Heart left ventricle (tissue), 16 donors: ENCODE measurements around the gene C11orf68. TPM values are rescaled to one million over a fixed set of nuclear protein-coding genes. Genes with fewer than 3 reads are reported as not detected.
"Not testable (repeated sequence)": the region's sequence is repeated elsewhere in the genome, so short reads cannot be mapped to it uniquely, and the experiment has no call there.

ENCODE experiments used
- ATAC-seq, 4 donors: fragments of 200-7000 bp; cut with Tn5 transposase; one replicate each; pipeline ENCODE4 v1.9.1; 2020 to 2022; ENCODE audit warnings: moderate library complexity in 4 of 4, mild to moderate bottlenecking in 3 of 4, moderate number of reproducible peaks in 1 of 4
- DNase-seq, 5 donors: peaks; one replicate each; pipeline ENCODE4 v3.0.0-alpha.2; 2020
- H3K27ac ChIP-seq, 12 donors: fragments of 200-600 bp; sonication (generic) in 4 of 12; one replicate each; pipeline versions ENCODE4 v1.5.0 to v1.8.0; 2016 to 2022; ENCODE audit warnings: mild to moderate bottlenecking in 2 of 12
- H3K27me3 ChIP-seq, 9 donors: fragments of 200-600 bp; sonication (generic) in 2 of 9; one replicate each; pipeline versions ENCODE4 v1.5.1 to v1.8.0; 2016 to 2022; ENCODE audit warnings: mild to moderate bottlenecking in 3 of 9
- H3K36me3 ChIP-seq, 9 donors: fragments of 200-600 bp; sonication (generic) in 2 of 9; one replicate each; pipeline versions ENCODE4 v1.5.0 to v1.8.0; 2018 to 2022; ENCODE audit warnings: mild to moderate bottlenecking in 2 of 9
- H3K4me1 ChIP-seq, 12 donors: fragments of 200-600 bp; sonication (generic) in 4 of 12; one replicate each; pipeline versions ENCODE4 v1.5.0 to v1.8.0; 2016 to 2022; ENCODE audit warnings: mild to moderate bottlenecking in 3 of 12
- H3K4me3 ChIP-seq, 12 donors: fragments of 200-600 bp; sonication (generic) in 4 of 12; one replicate each; pipeline versions ENCODE4 v1.5.0 to v1.8.0; 2017 to 2022; ENCODE audit warnings: mild to moderate bottlenecking in 9 of 12, moderate library complexity in 4 of 12
- H3K9me3 ChIP-seq, 12 donors: fragments of 200-600 bp; sonication (generic) in 4 of 12; one replicate each; pipeline versions ENCODE4 v1.5.0 to v1.8.0; 2016 to 2022; ENCODE audit warnings: mild to moderate bottlenecking in 1 of 12
- POLR2A ChIP-seq, 2 donors: fragments of 450-650 bp; IDR thresholded peaks; one replicate each; pipeline ENCODE4 v1.6.1; 2017; ENCODE audit warnings: antibody characterized with exemption in 2 of 2, mild to moderate bottlenecking in 2 of 2, moderate library complexity in 2 of 2
- WGBS, 4 donors: extraction: QIAGEN DNeasy Blood & Tissue Kit in 2 of 4; methylation state at CpG; one replicate each; pipeline versions ENCODE4 v1.1.5 to v1.1.7; 2013 to 2018; 5-methylcytosine and 5-hydroxymethylcytosine counted together
- intact Hi-C, 10 donors: fragments of 100-400 bp; cut with DNase I; formaldehyde crosslinking; loops; one replicate each; pipeline versions ENCODE4 v1.11.1 to v1.14.2; 2022
- polyA plus RNA-seq, 2 donors: library from polyadenylated mRNA; stranded (reverse); fragments of 200-250 nt; gene quantifications; one replicate each; pipeline ENCODE4 v1.2.3, GENCODE V29; 2013
- total RNA-seq, 9 donors: library from RNA; depleted of rRNA in 2 of 9; stranded (reverse); fragments of >200 nt in 2 of 9; fragmentation: NEBNext Ultra II Directional in 3 of 9; extraction: Animal tissue kit (Norgen Biotek cat#: 25700) in 3 of 9; gene quantifications; one replicate each; pipeline versions ENCODE4 v1.1.0 to v1.2.4, GENCODE V29; 2016 to 2023
- TF ChIP-seq, protein P1 (sequence below), 12 donors: fragments of 200-600 bp; sonication (generic) in 4 of 12; IDR thresholded peaks; one replicate each; pipeline versions ENCODE4 v1.5.0 to v1.8.0; 2018 to 2022; ENCODE audit warnings: antibody characterized with exemption in 12 of 12, mild to moderate bottlenecking in 5 of 12
- donor health status: ischemic (EF 13 %, LVEDD 7.1; RV severe dilation, severe dysfunction).
- donor health status: healthy with polysubstance abuse.
- donor health status: DM: no; HTN: yes; CAD: no.
- donor health status: DM: no; HTN: no; CAD: no.
- donor health status: ischemic (EF 25% LVEDD 6.9; RV normal size, moderate dysfunction).
- donor health status: ischemic (EF 25% LVEDD 5.7; RV mildly dilated, moderate dysfunction).
- donor health status: healthy.
- donor health status: DM: yes; HTN: yes; CAD: no.
- donor health status: ischemic (EF 35%, LVEDD 5.7; RV mildly dilated, moderate dysfunction).
- donor health status: nonischemic (EF 11% LVEDD 7.7; RV severe dilation, severe dysfunction).
- donor health status: DM: yes; HTN: yes; CAD: no.
- donor health status: PGD.
- donor health status: ischemic (EF 29% LVEDD 5.4; RV normal size, mild dysfunction).
- donor health status: nonischemic (EF 23%, LVEDD 6.1; RV moderate dilation, normal function).

Gene C11orf68
- total and polyA plus RNA-seq, 11 donors = 17.0 to 49.0 (median 39.5) TPM

DNA sequence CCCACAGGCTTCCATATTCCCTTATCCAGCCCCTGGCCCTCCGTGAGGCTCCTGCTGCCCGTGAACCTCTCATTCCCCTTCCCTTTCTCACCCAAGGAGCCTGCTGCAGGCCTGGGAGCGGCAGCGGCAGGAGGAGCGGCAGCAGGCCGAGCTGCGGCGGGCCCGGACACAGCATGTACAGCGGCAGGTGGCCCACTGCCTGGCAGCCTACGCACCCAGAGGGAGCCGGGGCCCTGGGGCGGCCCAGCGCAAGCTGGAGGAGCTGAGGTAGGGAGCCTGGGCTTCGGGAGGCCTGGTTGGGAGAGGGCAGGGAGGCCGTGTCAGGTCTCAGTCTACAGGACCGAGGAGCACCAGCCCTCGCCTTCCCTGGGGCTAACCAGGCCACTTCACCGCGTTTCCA, 34.6 kb upstream of the C11orf68 start:
- WGBS, 4 donors = 79 to 89% (median 84%) methylated on average over 18 to 20 of the region's 20 CpGs

GRCh38 chr11:65952052-65952521, 33.2 kb upstream of the C11orf68 start:
- no peaks in the 10 kb centered on the region for H3K36me3 ChIP-seq
- TF ChIP-seq, protein P1, sequence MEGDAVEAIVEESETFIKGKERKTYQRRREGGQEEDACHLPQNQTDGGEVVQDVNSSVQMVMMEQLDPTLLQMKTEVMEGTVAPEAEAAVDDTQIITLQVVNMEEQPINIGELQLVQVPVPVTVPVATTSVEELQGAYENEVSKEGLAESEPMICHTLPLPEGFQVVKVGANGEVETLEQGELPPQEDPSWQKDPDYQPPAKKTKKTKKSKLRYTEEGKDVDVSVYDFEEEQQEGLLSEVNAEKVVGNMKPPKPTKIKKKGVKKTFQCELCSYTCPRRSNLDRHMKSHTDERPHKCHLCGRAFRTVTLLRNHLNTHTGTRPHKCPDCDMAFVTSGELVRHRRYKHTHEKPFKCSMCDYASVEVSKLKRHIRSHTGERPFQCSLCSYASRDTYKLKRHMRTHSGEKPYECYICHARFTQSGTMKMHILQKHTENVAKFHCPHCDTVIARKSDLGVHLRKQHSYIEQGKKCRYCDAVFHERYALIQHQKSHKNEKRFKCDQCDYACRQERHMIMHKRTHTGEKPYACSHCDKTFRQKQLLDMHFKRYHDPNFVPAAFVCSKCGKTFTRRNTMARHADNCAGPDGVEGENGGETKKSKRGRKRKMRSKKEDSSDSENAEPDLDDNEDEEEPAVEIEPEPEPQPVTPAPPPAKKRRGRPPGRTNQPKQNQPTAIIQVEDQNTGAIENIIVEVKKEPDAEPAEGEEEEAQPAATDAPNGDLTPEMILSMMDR (IDR thresholded peaks at IDR 0.05) = no peak
- no peak overlapping the region for H3K4me3 ChIP-seq
- H3K27ac ChIP-seq = no peak overlapping the region
- ATAC-seq (no peak), DNase-seq (no peak)
- H3K27me3 ChIP-seq = peaks cover 0 to 11% (median 0%) of the 10 kb centered on the region in 9 donors
- H3K9me3 ChIP-seq = no peaks in the 10 kb centered on the region
- 67 to 79% (median 74%) methylated on average over 6 of the region's 6 CpGs for WGBS, 4 donors
- H3K4me1 ChIP-seq = no peaks in the 10 kb centered on the region
- intact Hi-C loops = no loop called here

More for the DNA sequence above, 34.6 kb upstream of the C11orf68 start:
- Histone ChIP-seq H3K27ac (no peak overlapping the region), H3K9me3 (no peaks in the 10 kb centered on the region), H3K4me1 (no peaks in the 10 kb centered on the region), H3K4me3 (no peak overlapping the region), H3K36me3 (no peaks in the 10 kb centered on the region), H3K27me3 (peaks cover 0 to 11% (median 0%) of the 10 kb centered on the region in 9 donors)
- DNase-seq (no peak), ATAC-seq (peak in 1 of 4 donors; percentile 15)
- TF ChIP-seq POLR2A (IDR thresholded peaks at IDR 0.05) = no peak
- TF ChIP-seq, protein P1 (IDR thresholded peaks at IDR 0.05) = no peak
- intact Hi-C loops = no loop called here

DNA sequence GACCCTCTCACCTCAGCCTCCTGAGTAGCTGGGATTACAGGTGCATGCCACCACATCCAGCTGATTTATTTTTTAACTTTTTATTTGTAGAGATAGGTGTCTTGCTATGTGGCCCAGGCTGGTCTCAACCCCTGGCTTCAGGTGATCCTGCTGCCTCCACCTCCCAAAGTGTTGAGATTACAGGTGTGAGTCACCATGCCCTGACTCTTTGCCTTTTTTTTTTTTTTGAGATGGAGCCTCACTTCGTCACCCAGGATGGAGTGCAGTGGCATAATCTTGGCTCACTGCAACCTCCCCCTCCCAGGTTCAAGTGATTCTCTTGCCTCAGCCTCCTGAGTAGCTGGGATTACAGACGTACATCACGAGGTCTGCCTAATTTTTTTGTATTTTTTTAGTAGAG, 32.8 kb upstream of the C11orf68 start:
- H3K27ac ChIP-seq, ATAC-seq, H3K36me3 ChIP-seq, DNase-seq, intact Hi-C loops, H3K9me3 ChIP-seq, H3K4me1 ChIP-seq, H3K4me3 ChIP-seq: not testable (repeated sequence)
- 54 to 62% (median 57%) methylated on average over 3 of the region's 3 CpGs for WGBS, 4 donors
- H3K27me3 ChIP-seq = peaks cover 0 to 11% (median 0%) of the 10 kb centered on the region in 9 donors

DNA sequence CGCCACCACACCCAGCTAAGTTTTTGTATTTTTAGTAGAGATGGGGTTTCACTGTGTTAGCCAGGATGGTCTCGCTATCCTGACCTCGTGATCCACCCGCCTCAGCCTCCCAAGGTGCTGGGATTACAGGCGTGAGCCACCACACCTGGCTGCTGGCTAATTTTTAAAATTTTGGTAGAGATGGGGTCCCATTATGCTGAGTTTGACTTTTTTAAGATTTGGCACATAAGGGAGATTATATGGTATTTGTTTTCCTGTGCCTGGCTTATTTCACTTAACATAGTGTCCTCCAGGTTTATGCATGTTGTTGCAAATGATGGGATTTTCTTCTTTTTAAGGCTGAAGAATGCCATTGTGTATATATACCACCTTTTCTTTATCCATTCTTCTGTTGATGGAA, 31.8 kb upstream of the C11orf68 start:
- H3K9me3 ChIP-seq, H3K27ac ChIP-seq, H3K36me3 ChIP-seq, H3K4me1 ChIP-seq, ATAC-seq, H3K4me3 ChIP-seq, DNase-seq, intact Hi-C loops: not testable (repeated sequence)
- H3K27me3 ChIP-seq = peaks cover 0 to 12% (median 0%) of the 10 kb centered on the region in 9 donors
- 91 to 95% (median 94%) methylated on average over 5 of the region's 5 CpGs for WGBS, 4 donors

DNA sequence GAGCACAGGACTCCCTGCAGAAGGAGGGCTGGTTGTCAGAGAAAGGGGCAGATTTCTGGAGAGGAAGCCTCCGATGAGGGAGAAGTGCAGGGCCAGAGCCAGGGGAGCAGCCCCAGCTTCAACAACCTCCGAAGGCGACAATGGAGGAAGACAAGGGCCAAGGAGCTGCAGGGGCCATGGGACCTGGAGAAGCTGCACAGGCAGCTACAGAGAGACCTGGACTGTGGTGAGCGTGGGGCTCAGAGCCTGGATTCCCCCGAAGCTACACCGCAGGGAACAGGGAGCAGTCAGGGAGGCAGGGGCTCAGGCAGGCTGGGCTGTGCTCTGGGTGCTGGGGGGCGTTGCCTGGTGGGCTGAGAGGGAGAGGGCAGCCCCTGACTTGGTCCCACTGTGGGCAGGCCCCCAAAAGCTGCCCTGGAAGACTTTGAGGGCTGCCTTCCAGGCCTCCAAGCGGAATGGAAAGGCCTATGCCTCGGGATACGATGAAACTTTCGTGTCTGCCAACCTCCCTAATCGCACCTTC, 28.8 kb upstream of the C11orf68 start:
- Histone ChIP-seq H3K4me1 (no peaks in the 10 kb centered on the region), H3K27me3 (peaks cover 0 to 6% (median 0%) of the 10 kb centered on the region in 9 donors)
- intact Hi-C loops = no loop called here

More for the DNA sequence above, 28.8 kb upstream of the C11orf68 start:
- no peak for DNase-seq
- Histone ChIP-seq H3K36me3 (no peaks in the 10 kb centered on the region), H3K4me3 (no peak overlapping the region), H3K27ac (no peak overlapping the region), H3K9me3 (no peaks in the 10 kb centered on the region)
- 79 to 83% (median 81%) methylated on average over 10 to 12 of the region's 12 CpGs for WGBS, 4 donors
- no peak for TF ChIP-seq POLR2A (IDR thresholded peaks at IDR 0.05)
- TF ChIP-seq, protein P1 (IDR thresholded peaks at IDR 0.05) = no peak
- peak in 1 of 4 donors; percentile 27 for ATAC-seq
